Left lung (tissue), 10 donors: ENCODE results near the gene AAMP. TPM values are rescaled to one million over a fixed set of nuclear protein-coding genes. Genes with fewer than 3 reads are reported as not detected.
A peak's percentile ranks its signal among the peaks of the same experiment; 100 is the strongest.

Experiments used
- ATAC-seq: fragments of 200-7000 bp; cut with Tn5 transposase; one replicate; pipeline ENCODE4 v1.9.1; 2020; ENCODE audit warnings: moderate library complexity
- DNase-seq, 4 donors: peaks; one replicate each; pipeline ENCODE4 v3.0.0-alpha.2; 2013 to 2020
- H3K27ac ChIP-seq, 2 donors: fragments of 200-600 bp; sonication (generic) in 1 of 2; one replicate each; pipeline versions ENCODE4 v1.5.0 to v1.8.0; 2020 to 2021
- H3K27me3 ChIP-seq, 2 donors: fragments of 200-600 bp; sonication (generic) in 1 of 2; one replicate each; pipeline versions ENCODE4 v1.5.0 to v1.8.0; 2020 to 2021
- H3K36me3 ChIP-seq, 2 donors: fragments of 200-600 bp; sonication (generic) in 1 of 2; one replicate each; pipeline versions ENCODE4 v1.5.0 to v1.8.0; 2020 to 2021
- H3K4me1 ChIP-seq, 2 donors: fragments of 200-600 bp; one replicate each; pipeline ENCODE4 v1.8.0; 2021
- H3K4me3 ChIP-seq, 2 donors: fragments of 200-600 bp; sonication (generic) in 1 of 2; one replicate each; pipeline versions ENCODE4 v1.5.0 to v1.8.0; 2020 to 2021; ENCODE audit warnings: mild to moderate bottlenecking in 1 of 2
- H3K9me3 ChIP-seq, 2 donors: fragments of 200-600 bp; sonication (generic) in 1 of 2; one replicate each; pipeline versions ENCODE4 v1.5.0 to v1.8.0; 2020 to 2021
- intact Hi-C, 2 donors: fragments of 100-400 bp; cut with DNase I; formaldehyde crosslinking; loops; one replicate each; pipeline versions ENCODE4 v1.11.2 to v1.14.2; 2022
- polyA plus RNA-seq, 6 donors: library from polyadenylated mRNA; unstranded; fragments of 120-200 nt; gene quantifications; one replicate each; pipeline ENCODE4 v1.2.1, GENCODE V29; 2013; ENCODE audit not compliant: insufficient read length in 6 of 6
- total RNA-seq, 2 donors: library from RNA; stranded (reverse); fragmentation: NEBNext Ultra II Directional; extraction: Animal tissue kit (Norgen Biotek cat#: 25700); gene quantifications; one replicate each; pipeline ENCODE4 v1.2.1, GENCODE V29; 2021
- TF ChIP-seq, protein P1 (sequence below), 2 donors: fragments of 200-600 bp; sonication (generic) in 1 of 2; IDR thresholded peaks; one replicate each; pipeline versions ENCODE4 v1.5.0 to v1.8.0; 2021; ENCODE audit warnings: antibody characterized with exemption in 2 of 2
- donor health status: DM: no; HTN: yes; CAD: no.
- donor health status: DM: no; HTN: no; CAD: no.

The AAMP gene
- total and polyA plus RNA-seq, 8 donors = 55.2 to 120 (median 113) TPM

DNA sequence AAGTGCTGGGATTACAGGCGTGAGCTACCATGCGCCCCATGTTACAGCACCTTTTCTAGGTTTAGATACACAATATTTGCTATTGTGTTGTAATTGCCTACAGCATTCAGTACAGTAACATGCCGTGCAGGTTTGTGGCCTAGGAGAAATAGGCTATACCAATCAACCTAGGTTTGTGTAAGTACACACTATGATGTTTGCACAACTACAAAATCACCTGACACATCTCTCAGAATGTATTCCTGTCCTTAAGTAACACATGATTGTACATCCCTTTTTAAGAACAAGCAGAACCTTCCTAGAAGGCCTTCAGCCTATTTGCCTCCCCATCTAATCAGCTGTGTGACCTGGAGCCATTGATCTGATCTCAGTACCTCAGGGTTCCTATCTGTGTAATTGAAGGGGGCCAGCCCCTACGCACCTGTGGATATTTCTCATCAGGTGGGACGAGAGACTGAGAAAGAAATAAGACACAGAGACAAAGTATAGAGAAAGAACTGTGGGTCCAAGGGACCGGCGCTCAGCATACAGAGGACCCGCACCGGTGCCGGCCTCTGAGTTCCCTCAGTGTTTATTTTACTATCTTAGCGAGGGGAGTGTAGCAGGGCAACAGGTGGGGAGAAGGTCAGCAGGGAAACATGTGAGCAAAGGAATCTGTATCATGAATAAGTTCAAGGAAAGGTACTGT lies 41.1 kb upstream of the AAMP start:
- Histone ChIP-seq H3K27ac (peak overlapping the region in 1 of 2 donors; percentile 41), H3K9me3 (no peaks in the 10 kb centered on the region), H3K4me1 (peaks cover 0 to 46% of the 10 kb centered on the region in 2 donors), H3K27me3 (no peaks in the 10 kb centered on the region), H3K36me3 (no peaks in the 10 kb centered on the region), H3K4me3 (no peak overlapping the region)
- intact Hi-C loops = no loop called here
- no peak for DNase-seq
- peak; percentile 26 for ATAC-seq
- TF ChIP-seq, protein P1, sequence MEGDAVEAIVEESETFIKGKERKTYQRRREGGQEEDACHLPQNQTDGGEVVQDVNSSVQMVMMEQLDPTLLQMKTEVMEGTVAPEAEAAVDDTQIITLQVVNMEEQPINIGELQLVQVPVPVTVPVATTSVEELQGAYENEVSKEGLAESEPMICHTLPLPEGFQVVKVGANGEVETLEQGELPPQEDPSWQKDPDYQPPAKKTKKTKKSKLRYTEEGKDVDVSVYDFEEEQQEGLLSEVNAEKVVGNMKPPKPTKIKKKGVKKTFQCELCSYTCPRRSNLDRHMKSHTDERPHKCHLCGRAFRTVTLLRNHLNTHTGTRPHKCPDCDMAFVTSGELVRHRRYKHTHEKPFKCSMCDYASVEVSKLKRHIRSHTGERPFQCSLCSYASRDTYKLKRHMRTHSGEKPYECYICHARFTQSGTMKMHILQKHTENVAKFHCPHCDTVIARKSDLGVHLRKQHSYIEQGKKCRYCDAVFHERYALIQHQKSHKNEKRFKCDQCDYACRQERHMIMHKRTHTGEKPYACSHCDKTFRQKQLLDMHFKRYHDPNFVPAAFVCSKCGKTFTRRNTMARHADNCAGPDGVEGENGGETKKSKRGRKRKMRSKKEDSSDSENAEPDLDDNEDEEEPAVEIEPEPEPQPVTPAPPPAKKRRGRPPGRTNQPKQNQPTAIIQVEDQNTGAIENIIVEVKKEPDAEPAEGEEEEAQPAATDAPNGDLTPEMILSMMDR (IDR thresholded peaks at IDR 0.05) = no peak

- DNase-seq = no peak
- Histone ChIP-seq H3K36me3 (no peaks in the 10 kb centered on the region), H3K9me3 (no peaks in the 10 kb centered on the region), H3K4me3 (no peak overlapping the region), H3K27me3 (no peaks in the 10 kb centered on the region), H3K27ac (no peak overlapping the region), H3K4me1 (peaks cover 0 to 22% of the 10 kb centered on the region in 2 donors)
- intact Hi-C loops = loop anchor here in 1 of 2 donors (10.0 kb wide), 1 partner anchor 157 kb away; no protein-coding TSS in a partner anchor
- TF ChIP-seq, protein P1 (IDR thresholded peaks at IDR 0.05) = no peak
- no peak for ATAC-seq
Observed at GRCh38 chr2:218307415-218308090, 37.6 kb upstream of the AAMP start.

GRCh38 chr2:218306184-218306920 lies 36.4 kb upstream of the AAMP start:
- intact Hi-C loops = loop anchor here in 1 of 2 donors (10.0 kb wide), 1 partner anchor 158 kb away; no protein-coding TSS in a partner anchor

GRCh38 chr2:218305383-218305782 lies 35.4 kb upstream of the AAMP start:
- Histone ChIP-seq H3K4me1 (peaks cover 0 to 20% of the 10 kb centered on the region in 2 donors), H3K27me3 (no peaks in the 10 kb centered on the region), H3K4me3 (no peak overlapping the region), H3K27ac (no peak overlapping the region), H3K9me3 (no peaks in the 10 kb centered on the region), H3K36me3 (no peaks in the 10 kb centered on the region)
- no peak for ATAC-seq
- intact Hi-C loops = loop anchor here in 1 of 2 donors (10.0 kb wide), 1 partner anchor 159 kb away; no protein-coding TSS in a partner anchor
- no peak for DNase-seq
- TF ChIP-seq, protein P1 (IDR thresholded peaks at IDR 0.05) = no peak

More at GRCh38 chr2:218306184-218306920, 36.4 kb upstream of the AAMP start:
- TF ChIP-seq, protein P1 (IDR thresholded peaks at IDR 0.05) = no peak
- ATAC-seq = no peak
- no peak overlapping the region for H3K4me3 ChIP-seq
- no peaks in the 10 kb centered on the region for H3K36me3 ChIP-seq
- no peak overlapping the region for H3K27ac ChIP-seq
- DNase-seq = no peak
- H3K9me3 ChIP-seq = no peaks in the 10 kb centered on the region
- H3K4me1 ChIP-seq = peaks cover 0 to 22% of the 10 kb centered on the region in 2 donors
- no peaks in the 10 kb centered on the region for H3K27me3 ChIP-seq
